CD14-positive monocyte (primary cell): Measurements from ENCODE around the gene PLAC9. TPM values are rescaled to one million over a fixed set of nuclear protein-coding genes. Genes with fewer than 3 reads are reported as not detected.

Experiments
- DNase-seq, 3 donors: peaks; one replicate each; pipeline ENCODE4 v3.0.0-alpha.2; 2011 to 2022
- H2AFZ ChIP-seq: 2 replicates; pipeline ENCODE4 v1.6.0; 2012; ENCODE audit warnings: mild to moderate bottlenecking, low read depth, low read length, inconsistent platforms; ENCODE audit not compliant: insufficient read depth, poor library complexity, severe bottlenecking
- H3K27ac ChIP-seq, 2 donors: 1 replicate in 1 of 2; 2 replicates in 1 of 2; pipeline ENCODE4 v1.5.1; 2012 to 2013; ENCODE audit warnings: low read length in 2 of 2, control low read depth in 1 of 2, inconsistent platforms in 1 of 2, low read depth in 1 of 2, mild to moderate bottlenecking in 1 of 2
- H3K27me3 ChIP-seq, 2 donors: one replicate each; pipeline versions ENCODE4 v1.6.0 to v1.6.1; 2011 to 2013; ENCODE audit warnings: low read length in 2 of 2; ENCODE audit not compliant: control insufficient read depth in 2 of 2, insufficient read depth in 2 of 2
- H3K36me3 ChIP-seq, 2 donors: replicated peaks in 1 of 2; 1 replicate in 1 of 2; 2 replicates in 1 of 2; pipeline versions ENCODE4 v1.5.1 to v1.6.1; 2012 to 2013; ENCODE audit warnings: low read length in 2 of 2, control low read depth in 1 of 2, inconsistent platforms in 1 of 2, mild to moderate bottlenecking in 1 of 2; ENCODE audit not compliant: insufficient read depth in 2 of 2, control insufficient read depth in 1 of 2
- H3K4me1 ChIP-seq, 2 donors: 1 replicate in 1 of 2; 2 replicates in 1 of 2; pipeline versions ENCODE4 v1.5.1 to v1.6.1; 2012 to 2013; ENCODE audit warnings: low read length in 2 of 2, control low read depth in 1 of 2, inconsistent platforms in 1 of 2, mild to moderate bottlenecking in 1 of 2, moderate library complexity in 1 of 2; ENCODE audit not compliant: insufficient read depth in 2 of 2, control insufficient read depth in 1 of 2
- H3K4me2 ChIP-seq: replicated peaks from 2 replicates; pipeline ENCODE3; 2012; ENCODE audit warnings: low read length, moderate library complexity, mild to moderate bottlenecking; ENCODE audit not compliant: poor library complexity, severe bottlenecking; ENCODE audit errors: extremely low read depth
- H3K4me3 ChIP-seq, 3 experiments: fragments of 200-600 bp in 1 of 3; sonication (generic) in 1 of 3; replicated peaks in 1 of 3; 1 replicate in 2 of 3; 2 replicates in 1 of 3; pipeline ENCODE4 v1.5.1; 2011 to 2013; ENCODE audit warnings: low read length in 3 of 3, mild to moderate bottlenecking in 3 of 3, control low read depth in 2 of 3, low read depth in 2 of 3, inconsistent platforms in 1 of 3, moderate library complexity in 1 of 3
- H3K79me2 ChIP-seq: 2 replicates; pipeline ENCODE4 v1.6.0; 2012; ENCODE audit warnings: mild to moderate bottlenecking, control low read depth, inconsistent platforms, low read length, moderate library complexity; ENCODE audit not compliant: insufficient read depth
- H3K9ac ChIP-seq: 2 replicates; pipeline ENCODE4 v1.6.0; 2017; ENCODE audit warnings: low read length, mild to moderate bottlenecking; ENCODE audit not compliant: insufficient read depth, poor library complexity, severe bottlenecking
- H3K9me3 ChIP-seq, 2 donors: replicated peaks in 1 of 2; 1 replicate in 1 of 2; 2 replicates in 1 of 2; pipeline versions ENCODE4 v1.5.1 to v1.6.1; 2012 to 2013; ENCODE audit warnings: low read length in 2 of 2, control low read depth in 1 of 2; ENCODE audit not compliant: control insufficient read depth in 1 of 2, insufficient read depth in 1 of 2
- H4K20me1 ChIP-seq: 2 replicates; pipeline ENCODE4 v1.6.0; 2012; ENCODE audit warnings: mild to moderate bottlenecking, low read length, control low read depth, moderate library complexity; ENCODE audit not compliant: insufficient read depth
- H3K27ac Mint-ChIP-seq, 7 donors: one replicate each; pipeline ENCODE4 v1.8.0; 2020; ENCODE audit warnings: mild to moderate bottlenecking in 7 of 7, mixed read lengths in 7 of 7, moderate library complexity in 6 of 7, inconsistent platforms in 2 of 7
- H3K27me3 Mint-ChIP-seq, 3 donors: one replicate each; pipeline ENCODE4 v1.8.0; 2021 to 2022; ENCODE audit warnings: low read depth in 3 of 3, mild to moderate bottlenecking in 3 of 3, mixed read lengths in 3 of 3, moderate library complexity in 3 of 3, inconsistent platforms in 1 of 3
- H3K36me3 Mint-ChIP-seq, 2 donors: one replicate each; pipeline ENCODE4 v1.8.0; 2020; ENCODE audit warnings: mixed read lengths in 2 of 2, inconsistent platforms in 1 of 2, mild to moderate bottlenecking in 1 of 2
- H3K4me1 Mint-ChIP-seq: one replicate; pipeline ENCODE4 v1.8.0; 2020; ENCODE audit warnings: mild to moderate bottlenecking, mixed read lengths
- H3K4me3 Mint-ChIP-seq, 2 donors: one replicate each; pipeline ENCODE4 v1.8.0; 2020; ENCODE audit warnings: mild to moderate bottlenecking in 2 of 2, mixed read lengths in 2 of 2, moderate library complexity in 1 of 2
- H3K9me3 Mint-ChIP-seq, 7 donors: one replicate each; pipeline ENCODE4 v1.8.0; 2020 to 2022; ENCODE audit warnings: mixed read lengths in 7 of 7, mild to moderate bottlenecking in 6 of 7, moderate library complexity in 6 of 7, inconsistent platforms in 2 of 7
- WGBS: methylation state at CpG from one replicate; pipeline ENCODE4 v1.1.5; 2013; ENCODE audit warnings: missing lambda C conversion rate; ENCODE audit not compliant: insufficient coverage; 5-methylcytosine and 5-hydroxymethylcytosine counted together
- intact Hi-C, 2 donors: fragments of 100-400 bp; cut with micrococcal nuclease; formaldehyde crosslinking; loops; one replicate each; pipeline versions ENCODE4 v1.15.0 to v1.15.1; 2023
- polyA plus RNA-seq, 3 donors: library from polyadenylated mRNA; depleted of rRNA in 1 of 3; unstranded in 2 of 3; stranded (reverse) in 1 of 3; fragments of 300-500 nt in 2 of 3; fragments of >200 nt in 1 of 3; fragmentation: Illumina TruSeq in 2 of 3; gene quantifications; 1 replicate in 2 of 3; 2 replicates in 1 of 3; pipeline ENCODE4 v1.2.3, GENCODE V29; 2012 to 2021
- TF ChIP-seq, protein P1 (sequence below): fragments of 200-600 bp; IDR thresholded peaks from one replicate; pipeline ENCODE4 v1.8.0; 2022; ENCODE audit warnings: antibody characterized with exemption, mild to moderate bottlenecking

The PLAC9 gene
- polyA plus RNA-seq, 3 donors, result not detected

DNA sequence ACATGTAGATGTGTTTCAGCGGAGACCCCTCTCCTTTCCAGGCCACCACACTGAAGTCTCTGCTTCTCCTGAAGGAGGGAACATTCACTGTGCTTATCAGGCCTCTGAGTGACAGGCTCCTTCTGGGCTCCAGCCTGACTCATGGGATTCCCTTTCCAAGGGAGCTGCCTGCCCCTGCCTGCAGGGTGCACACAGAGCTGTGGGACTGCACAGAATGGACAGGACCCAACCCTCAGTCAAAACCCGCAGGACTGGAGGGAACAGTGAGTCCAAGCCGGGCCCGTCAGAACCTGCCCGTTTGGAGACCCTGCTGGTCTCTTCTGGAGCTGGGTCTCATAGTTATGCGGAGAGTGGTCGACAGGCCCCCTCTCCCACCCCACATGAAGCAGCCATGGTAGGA lies 32.6 kb downstream of the PLAC9 start:
- TF ChIP-seq, protein P1, sequence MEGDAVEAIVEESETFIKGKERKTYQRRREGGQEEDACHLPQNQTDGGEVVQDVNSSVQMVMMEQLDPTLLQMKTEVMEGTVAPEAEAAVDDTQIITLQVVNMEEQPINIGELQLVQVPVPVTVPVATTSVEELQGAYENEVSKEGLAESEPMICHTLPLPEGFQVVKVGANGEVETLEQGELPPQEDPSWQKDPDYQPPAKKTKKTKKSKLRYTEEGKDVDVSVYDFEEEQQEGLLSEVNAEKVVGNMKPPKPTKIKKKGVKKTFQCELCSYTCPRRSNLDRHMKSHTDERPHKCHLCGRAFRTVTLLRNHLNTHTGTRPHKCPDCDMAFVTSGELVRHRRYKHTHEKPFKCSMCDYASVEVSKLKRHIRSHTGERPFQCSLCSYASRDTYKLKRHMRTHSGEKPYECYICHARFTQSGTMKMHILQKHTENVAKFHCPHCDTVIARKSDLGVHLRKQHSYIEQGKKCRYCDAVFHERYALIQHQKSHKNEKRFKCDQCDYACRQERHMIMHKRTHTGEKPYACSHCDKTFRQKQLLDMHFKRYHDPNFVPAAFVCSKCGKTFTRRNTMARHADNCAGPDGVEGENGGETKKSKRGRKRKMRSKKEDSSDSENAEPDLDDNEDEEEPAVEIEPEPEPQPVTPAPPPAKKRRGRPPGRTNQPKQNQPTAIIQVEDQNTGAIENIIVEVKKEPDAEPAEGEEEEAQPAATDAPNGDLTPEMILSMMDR, result no peak

DNA sequence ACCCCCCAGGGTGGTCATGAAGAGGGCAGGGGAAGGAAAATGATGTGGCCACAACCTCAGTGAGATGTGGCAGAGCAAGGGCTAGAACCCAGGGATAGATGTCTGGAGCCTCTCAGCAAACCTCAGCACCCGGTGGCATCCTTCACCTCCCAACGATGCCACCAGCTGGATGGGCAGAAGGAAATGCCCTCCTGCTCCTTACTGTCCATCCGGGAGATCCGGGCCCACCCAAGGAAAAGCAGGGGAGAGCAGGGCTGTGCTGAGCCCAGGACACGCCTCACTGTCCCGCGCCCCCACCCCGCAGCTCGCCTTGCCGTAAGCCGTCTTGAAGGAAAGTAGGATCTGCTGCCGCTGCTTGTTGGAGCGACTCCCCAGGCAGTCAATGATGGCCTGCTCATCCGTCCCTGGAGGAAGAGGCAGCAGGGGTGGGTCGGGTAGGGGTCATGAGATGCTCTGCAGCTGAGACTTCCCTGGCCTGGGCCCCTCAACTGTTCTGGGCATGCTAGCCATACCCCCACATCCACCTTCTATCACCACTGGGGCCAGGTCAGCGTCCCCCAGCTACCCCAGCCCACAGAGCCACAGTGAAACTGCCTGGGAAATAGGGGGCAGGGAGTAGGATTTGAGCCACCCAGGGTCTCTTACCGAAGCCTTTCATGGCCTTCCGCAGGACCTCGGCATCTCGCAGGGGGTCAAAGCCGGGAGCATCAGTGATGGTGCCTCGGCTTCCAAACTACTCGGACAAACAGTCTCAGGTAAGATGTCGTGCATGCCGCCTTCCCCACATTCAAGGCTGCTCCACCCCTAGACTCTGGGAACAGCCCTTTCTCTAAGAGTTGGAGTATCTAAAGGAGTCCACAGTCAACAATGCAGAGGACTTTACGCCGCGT lies 34.3 kb downstream of the PLAC9 start:
- Histone ChIP-seq H3K4me1 (peaks cover 22 to 33% of the 10 kb centered on the region in 2 donors), H2AFZ (no peak overlapping the region), H3K4me3 (no peak overlapping the region), H3K36me3 (peaks cover 65 to 94% of the 10 kb centered on the region in 2 donors), H3K79me2 (peaks cover 32% of the 10 kb centered on the region), H3K27me3 (no peaks in the 10 kb centered on the region), H3K27ac (peak overlapping the region; percentile 74 to 94), H3K9me3 (no peaks in the 10 kb centered on the region), H3K4me2 (no peak overlapping the region), H3K9ac (peak overlapping the region; percentile 59), H4K20me1 (peaks cover 58% of the 10 kb centered on the region)
- TF ChIP-seq, protein P1, result no peak
- peaks cover 86 to 91% of the 10 kb centered on the region in 2 donors for H3K36me3 Mint-ChIP-seq
- no peak overlapping the region for H3K4me3 Mint-ChIP-seq
- intact Hi-C loops, result no loop called here
- H3K9me3 Mint-ChIP-seq, result peaks cover 0 to 3% (median 0%) of the 10 kb centered on the region in 7 donors
- H3K27me3 Mint-ChIP-seq, result peaks cover 0 to 2% (median 0%) of the 10 kb centered on the region in 3 donors
- H3K4me1 Mint-ChIP-seq, result peaks cover 42% of the 10 kb centered on the region
- H3K27ac Mint-ChIP-seq, result peak overlapping the region; percentile 96 to 98 (median 97)
- WGBS, result 98% methylated on average over 18 of the region's 28 CpGs
- no peak for DNase-seq

More for the DNA sequence above, 32.6 kb downstream of the PLAC9 start:
- Histone ChIP-seq H3K79me2 (peaks cover 17% of the 10 kb centered on the region), H3K36me3 (peaks cover 63 to 95% of the 10 kb centered on the region in 2 donors), H3K9ac (peak overlapping the region; percentile 10), H3K4me1 (peaks cover 19 to 22% of the 10 kb centered on the region in 2 donors), H3K9me3 (no peaks in the 10 kb centered on the region), H3K4me2 (no peak overlapping the region), H3K27ac (peak overlapping the region; percentile 74 to 94), H3K4me3 (no peak overlapping the region), H3K27me3 (no peaks in the 10 kb centered on the region), H4K20me1 (peaks cover 56% of the 10 kb centered on the region), H2AFZ (no peak overlapping the region)
- H3K4me1 Mint-ChIP-seq, result peaks cover 34% of the 10 kb centered on the region
- peaks cover 0 to 3% (median 0%) of the 10 kb centered on the region in 7 donors for H3K9me3 Mint-ChIP-seq
- DNase-seq, result peak in 1 of 3 donors; percentile 50
- H3K27me3 Mint-ChIP-seq, result peaks cover 0 to 2% (median 0%) of the 10 kb centered on the region in 3 donors
- no peak overlapping the region for H3K4me3 Mint-ChIP-seq
- peak overlapping the region; percentile 96 to 98 (median 97) for H3K27ac Mint-ChIP-seq
- WGBS, result 93% methylated on average over 6 of the region's 7 CpGs
- intact Hi-C loops, result no loop called here
- H3K36me3 Mint-ChIP-seq, result peaks cover 90 to 91% of the 10 kb centered on the region in 2 donors
